Coronary artery (tissue), 2 donors: ENCODE data around the gene RARG.

Experiments
- DNase-seq: peaks from one replicate; pipeline ENCODE4 v3.0.0-alpha.2; 2017; ENCODE audit warnings: low spot score
- H3K27ac ChIP-seq, 2 donors: fragments of 200-600 bp; sonication (generic); one replicate each; pipeline ENCODE4 v1.5.1; 2016 to 2019
- H3K4me3 ChIP-seq: fragments of 200-600 bp; sonication (generic); 2 replicates; pipeline ENCODE4 v1.5.1; 2016; ENCODE audit warnings: mild to moderate bottlenecking, moderate library complexity
- TF ChIP-seq, protein P1 (sequence below): fragments of 200-600 bp; sonication (generic); IDR thresholded peaks from one replicate; pipeline ENCODE4 v1.5.1; 2019; ENCODE audit warnings: antibody characterized with exemption

The RARG gene

DNA sequence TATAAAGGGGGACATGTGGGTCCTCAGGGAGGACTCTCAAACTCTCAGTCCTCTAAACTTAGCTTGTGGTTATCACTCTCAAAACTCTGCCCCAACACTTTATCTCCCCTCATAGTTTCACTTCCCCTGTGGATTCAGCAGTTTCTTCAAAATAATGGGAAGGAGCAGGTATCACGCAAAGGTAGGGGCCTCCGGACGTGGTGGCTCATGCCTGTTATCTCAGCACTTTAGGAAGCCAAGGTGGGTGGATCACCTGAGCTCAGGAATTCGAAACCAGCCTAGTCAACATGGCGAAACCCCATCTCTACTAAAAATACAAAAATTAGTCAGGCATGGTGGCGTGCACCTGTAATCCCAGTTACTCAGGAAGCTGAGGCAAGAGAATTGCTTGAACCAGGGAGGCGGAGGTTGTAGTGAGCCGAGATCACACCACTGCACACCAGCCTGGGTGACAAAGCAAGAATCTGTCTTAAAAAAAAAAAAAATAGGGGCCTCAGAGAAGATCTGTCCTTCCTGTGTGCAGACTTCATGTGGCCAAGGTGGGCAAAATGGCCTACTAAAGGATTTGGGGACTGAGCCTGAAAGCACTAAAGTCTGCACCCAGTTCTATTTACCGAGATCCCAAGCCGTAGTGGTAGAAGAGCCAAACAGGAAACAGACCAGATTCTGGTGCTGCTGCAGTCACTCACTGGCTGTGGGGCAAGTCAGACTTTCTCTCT lies 31.4 kb downstream of the RARG start:
- TF ChIP-seq, protein P1, sequence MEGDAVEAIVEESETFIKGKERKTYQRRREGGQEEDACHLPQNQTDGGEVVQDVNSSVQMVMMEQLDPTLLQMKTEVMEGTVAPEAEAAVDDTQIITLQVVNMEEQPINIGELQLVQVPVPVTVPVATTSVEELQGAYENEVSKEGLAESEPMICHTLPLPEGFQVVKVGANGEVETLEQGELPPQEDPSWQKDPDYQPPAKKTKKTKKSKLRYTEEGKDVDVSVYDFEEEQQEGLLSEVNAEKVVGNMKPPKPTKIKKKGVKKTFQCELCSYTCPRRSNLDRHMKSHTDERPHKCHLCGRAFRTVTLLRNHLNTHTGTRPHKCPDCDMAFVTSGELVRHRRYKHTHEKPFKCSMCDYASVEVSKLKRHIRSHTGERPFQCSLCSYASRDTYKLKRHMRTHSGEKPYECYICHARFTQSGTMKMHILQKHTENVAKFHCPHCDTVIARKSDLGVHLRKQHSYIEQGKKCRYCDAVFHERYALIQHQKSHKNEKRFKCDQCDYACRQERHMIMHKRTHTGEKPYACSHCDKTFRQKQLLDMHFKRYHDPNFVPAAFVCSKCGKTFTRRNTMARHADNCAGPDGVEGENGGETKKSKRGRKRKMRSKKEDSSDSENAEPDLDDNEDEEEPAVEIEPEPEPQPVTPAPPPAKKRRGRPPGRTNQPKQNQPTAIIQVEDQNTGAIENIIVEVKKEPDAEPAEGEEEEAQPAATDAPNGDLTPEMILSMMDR = no peak
- Histone ChIP-seq H3K4me3 (no peak overlapping the region), H3K27ac (no peak overlapping the region)
- DNase-seq = no peak

GRCh38 chr12:53200107-53200457 lies 31.9 kb downstream of the RARG start:
- DNase-seq = no peak
- no peak overlapping the region for H3K4me3 ChIP-seq
- TF ChIP-seq, protein P1 = no peak
- H3K27ac ChIP-seq = no peak overlapping the region

GRCh38 chr12:53199700-53200099 lies 32.3 kb downstream of the RARG start:
- DNase-seq = no peak
- no peak overlapping the region for H3K4me3 ChIP-seq
- no peak overlapping the region for H3K27ac ChIP-seq
- TF ChIP-seq, protein P1 = no peak

DNA sequence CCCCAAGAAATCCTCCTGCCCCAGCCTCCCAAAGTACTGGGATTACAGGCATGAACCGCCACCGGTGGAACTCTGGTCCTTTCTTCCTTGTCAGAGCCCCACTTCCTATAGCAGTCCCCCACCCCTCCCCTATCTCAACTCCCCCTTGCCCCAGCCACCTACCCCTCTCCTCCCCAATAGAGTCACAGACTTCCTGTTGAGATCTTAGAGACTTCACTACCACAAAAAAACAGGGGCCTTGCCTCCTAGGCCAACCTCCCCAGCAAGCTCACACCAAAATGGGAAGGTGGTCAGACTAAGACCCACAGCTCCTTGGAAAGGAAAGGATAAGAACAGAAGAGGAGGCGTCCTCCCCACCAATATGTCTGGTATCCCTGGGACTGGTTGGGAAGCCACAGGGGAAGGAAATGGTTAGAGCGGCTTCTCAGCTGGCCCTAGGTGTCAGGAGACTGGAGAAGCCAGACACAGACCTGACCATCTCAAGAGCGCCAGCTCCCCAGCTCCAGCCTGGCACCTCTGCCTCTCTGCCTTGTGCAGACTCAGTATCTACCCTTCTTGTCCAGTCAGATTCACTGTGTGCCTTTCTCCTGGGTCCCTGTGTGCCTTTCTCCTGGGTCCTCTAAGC lies 33.4 kb downstream of the RARG start:
- Histone ChIP-seq H3K4me3 (no peak overlapping the region), H3K27ac (no peak overlapping the region)
- no peak for DNase-seq
- TF ChIP-seq, protein P1 = no peak

GRCh38 chr12:53197011-53197640 lies 34.9 kb downstream of the RARG start:
- H3K27ac ChIP-seq = no peak overlapping the region
- TF ChIP-seq, protein P1 = no peak
- H3K4me3 ChIP-seq = peak overlapping the region; percentile 65
- DNase-seq = no peak

GRCh38 chr12:53196486-53196885 lies 35.5 kb downstream of the RARG start:
- DNase-seq = no peak
- no peak overlapping the region for H3K4me3 ChIP-seq
- H3K27ac ChIP-seq = no peak overlapping the region
- TF ChIP-seq, protein P1 = no peak
